HepG2 (cell line): ENCODE measurements around the gene SLC25A11. TPM values are rescaled to one million over a fixed set of nuclear protein-coding genes. Genes with fewer than 3 reads are reported as not detected.

Experiments
- FOXJ3 ChIP-seq: sonication (generic); formaldehyde crosslinking; IDR thresholded peaks from 2 replicates; pipeline ENCODE4 v1.4.0; 2020; ENCODE audit warnings: missing genetic modification reagents, mild to moderate bottlenecking, borderline replicate concordance
- FOXK1 ChIP-seq: sonication (generic); formaldehyde crosslinking; IDR thresholded peaks from 2 replicates; pipeline ENCODE4 v1.4.0; 2020; ENCODE audit warnings: low read depth, missing genetic modification reagents, borderline replicate concordance
- HDAC6 ChIP-seq: fragments of 200-600 bp; sonication (generic); IDR thresholded peaks from 2 replicates; pipeline ENCODE4 v1.7.0; 2017; ENCODE audit warnings: mild to moderate bottlenecking, antibody characterized with exemption, low read length, low read depth
- HNF4G ChIP-seq, 2 experiments: sonication (generic) in 1 of 2; formaldehyde crosslinking in 1 of 2; IDR thresholded peaks; 2 replicates each; pipeline versions ENCODE4 v1.4.0 to v1.6.1; 2011 to 2020; ENCODE audit warnings: borderline replicate concordance in 2 of 2, low read depth in 2 of 2, mild to moderate bottlenecking in 2 of 2, low read length in 1 of 2, missing genetic modification reagents in 1 of 2, moderate library complexity in 1 of 2
- NCOR1 ChIP-seq: fragments of 200-600 bp; sonication (generic); IDR thresholded peaks from 2 replicates; pipeline ENCODE4 v1.7.0; 2017; ENCODE audit warnings: antibody characterized with exemption, low read length, borderline replicate concordance
- SSRP1 ChIP-seq: IDR thresholded peaks from 2 replicates; pipeline ENCODE4 v1.6.1; 2016; ENCODE audit warnings: control low read depth
- ZNF160 ChIP-seq: sonication (generic); formaldehyde crosslinking; IDR thresholded peaks from 2 replicates; pipeline ENCODE4 v1.8.0; 2022; ENCODE audit warnings: mild to moderate bottlenecking, inconsistent platforms, missing genetic modification reagents
- ZNF317 ChIP-seq: sonication (generic); formaldehyde crosslinking; IDR thresholded peaks from 2 replicates; pipeline ENCODE4 v1.5.0; 2020; ENCODE audit warnings: mild to moderate bottlenecking, missing genetic modification reagents
- ZNF781 ChIP-seq: sonication (generic); formaldehyde crosslinking; IDR thresholded peaks from 2 replicates; pipeline ENCODE4 v1.5.1; 2020; ENCODE audit warnings: borderline replicate concordance, mild to moderate bottlenecking, missing genetic modification reagents; ENCODE audit errors: not compliant biosample characterization
- polyA plus RNA-seq, 8 experiments: library from polyadenylated mRNA; depleted of rRNA in 3 of 8; stranded (reverse) in 7 of 8; unstranded in 1 of 8; fragments of >200 nt; fragmentation: Illumina TruSeq in 4 of 8; extraction: Trizol in 4 of 8; gene quantifications; 2 replicates each; pipeline versions ENCODE4 v1.2.1 to v1.2.3, GENCODE V29; 2011 to 2016; ENCODE audit warnings: low read depth in 4 of 8, missing spikeins in 1 of 8, mixed read lengths in 1 of 8; ENCODE audit not compliant: insufficient read depth in 1 of 8
- total RNA-seq, 5 experiments: library from RNA; depleted of rRNA; stranded (reverse); fragments of >200 nt; fragmentation: Illumina TruSeq; extraction: Trizol; gene quantifications; 2 replicates each; pipeline ENCODE4 v1.2.3, GENCODE V29; 2016; ENCODE audit warnings: low read depth in 1 of 5
- TF ChIP-seq, protein P1 (sequence below): sonication (generic); formaldehyde crosslinking; IDR thresholded peaks from 2 replicates; pipeline ENCODE4 v1.4.0; 2020; ENCODE audit warnings: missing genetic modification reagents
- TF ChIP-seq, protein P2 (sequence below): sonication (generic); formaldehyde crosslinking; IDR thresholded peaks from 2 replicates; pipeline ENCODE4 v1.5.0; 2020; ENCODE audit warnings: missing genetic modification reagents
- TF ChIP-seq, protein P3 (sequence below): sonication (generic); formaldehyde crosslinking; IDR thresholded peaks from 2 replicates; pipeline ENCODE4 v1.4.0; 2020; ENCODE audit warnings: missing genetic modification reagents, borderline replicate concordance
- TF ChIP-seq, protein P4 (sequence below): IDR thresholded peaks from 2 replicates; pipeline ENCODE4 v1.4.0; 2020; ENCODE audit warnings: mild to moderate bottlenecking, missing genetic modification reagents
- TF ChIP-seq, protein P5 (sequence below): sonication (generic); formaldehyde crosslinking; IDR thresholded peaks from 2 replicates; pipeline ENCODE4 v1.4.0; 2020; ENCODE audit warnings: mild to moderate bottlenecking, missing genetic modification reagents, borderline replicate concordance

Gene SLC25A11
- total and polyA plus RNA-seq, 2 of the 13 experiments (the other 11 are each of a cell fraction or from before 2014, with no cell fraction given): 35.4 to 47.2 TPM

DNA sequence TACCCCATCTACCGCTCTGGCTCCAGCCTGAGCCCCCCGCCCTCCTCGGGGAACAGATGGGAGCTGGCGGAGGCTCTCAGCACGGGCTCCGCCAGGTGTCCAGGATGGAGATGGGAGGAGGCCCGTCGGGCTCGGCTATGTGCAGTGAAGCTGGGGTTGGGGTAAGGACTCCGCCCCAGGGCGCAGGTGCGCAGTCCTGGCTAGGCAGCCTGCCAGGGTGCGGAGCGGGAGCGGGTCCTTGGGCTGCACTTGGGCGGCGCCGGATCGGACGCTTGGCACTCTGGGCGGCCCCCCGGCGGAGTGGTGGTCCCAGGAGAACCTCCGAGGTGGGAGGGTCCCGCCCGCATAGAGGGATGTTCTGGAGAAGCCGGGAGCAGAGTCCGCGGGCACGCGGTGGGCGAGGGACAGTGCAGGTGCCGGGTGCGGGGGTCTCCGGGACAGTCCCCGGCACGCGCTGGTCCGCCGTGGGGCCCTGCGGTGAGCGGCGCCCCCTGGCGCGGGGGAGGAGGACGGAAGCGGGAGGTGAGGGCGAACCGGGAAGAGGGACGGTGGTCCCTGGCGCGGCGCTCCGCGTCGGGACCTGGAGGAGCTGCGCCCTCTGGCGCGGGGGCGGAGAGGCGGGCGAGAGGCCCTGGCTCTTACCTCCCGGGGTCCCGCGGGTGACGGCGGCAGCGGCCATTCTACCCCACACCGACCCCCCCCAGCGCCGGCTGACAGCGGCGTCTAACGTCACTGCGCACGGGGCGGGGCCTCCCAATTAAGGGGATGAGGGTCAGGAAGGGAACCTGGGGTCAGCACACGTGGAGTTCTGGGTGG is 47.3 kb upstream of the SLC25A11 start, which contains the start of gene CAMTA2 (continued):
- TF ChIP-seq, protein P1, sequence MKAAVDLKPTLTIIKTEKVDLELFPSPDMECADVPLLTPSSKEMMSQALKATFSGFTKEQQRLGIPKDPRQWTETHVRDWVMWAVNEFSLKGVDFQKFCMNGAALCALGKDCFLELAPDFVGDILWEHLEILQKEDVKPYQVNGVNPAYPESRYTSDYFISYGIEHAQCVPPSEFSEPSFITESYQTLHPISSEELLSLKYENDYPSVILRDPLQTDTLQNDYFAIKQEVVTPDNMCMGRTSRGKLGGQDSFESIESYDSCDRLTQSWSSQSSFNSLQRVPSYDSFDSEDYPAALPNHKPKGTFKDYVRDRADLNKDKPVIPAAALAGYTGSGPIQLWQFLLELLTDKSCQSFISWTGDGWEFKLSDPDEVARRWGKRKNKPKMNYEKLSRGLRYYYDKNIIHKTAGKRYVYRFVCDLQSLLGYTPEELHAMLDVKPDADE: no peak; the same call in 1 of the 2 replicates
- TF ChIP-seq HNF4G (IDR thresholded peaks at IDR 0.05; ENCODE audit: borderline replicate concordance, low read depth, low read length) (0 out of 2 replicates have a peak, but pooled peaks have one; percentile 15), HNF4G (CRISPR knock-in tag; IDR thresholded peaks at IDR 0.05; ENCODE audit: borderline replicate concordance, low read depth) (peak; percentile 54; the same call in 1 of the 2 replicates), HDAC6 (no peak), FOXK1 (CRISPR knock-in tag) (peak; percentile 72; the same call in 1 of the 2 replicates), FOXJ3 (CRISPR knock-in tag) (0 out of 2 replicates have a peak, but pooled peaks have one; percentile 20), NCOR1 (no peak), ZNF160 (no peak), ZNF781 (CRISPR knock-in tag) (no peak), SSRP1 (CRISPR knock-in tag) (0 out of 2 replicates have a peak, but pooled peaks have one; percentile 50), ZNF317 (no peak)
- TF ChIP-seq, protein P2, sequence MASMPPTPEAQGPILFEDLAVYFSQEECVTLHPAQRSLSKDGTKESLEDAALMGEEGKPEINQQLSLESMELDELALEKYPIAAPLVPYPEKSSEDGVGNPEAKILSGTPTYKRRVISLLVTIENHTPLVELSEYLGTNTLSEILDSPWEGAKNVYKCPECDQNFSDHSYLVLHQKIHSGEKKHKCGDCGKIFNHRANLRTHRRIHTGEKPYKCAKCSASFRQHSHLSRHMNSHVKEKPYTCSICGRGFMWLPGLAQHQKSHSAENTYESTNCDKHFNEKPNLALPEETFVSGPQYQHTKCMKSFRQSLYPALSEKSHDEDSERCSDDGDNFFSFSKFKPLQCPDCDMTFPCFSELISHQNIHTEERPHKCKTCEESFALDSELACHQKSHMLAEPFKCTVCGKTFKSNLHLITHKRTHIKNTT (CRISPR knock-in tag): no peak
- TF ChIP-seq, protein P3, sequence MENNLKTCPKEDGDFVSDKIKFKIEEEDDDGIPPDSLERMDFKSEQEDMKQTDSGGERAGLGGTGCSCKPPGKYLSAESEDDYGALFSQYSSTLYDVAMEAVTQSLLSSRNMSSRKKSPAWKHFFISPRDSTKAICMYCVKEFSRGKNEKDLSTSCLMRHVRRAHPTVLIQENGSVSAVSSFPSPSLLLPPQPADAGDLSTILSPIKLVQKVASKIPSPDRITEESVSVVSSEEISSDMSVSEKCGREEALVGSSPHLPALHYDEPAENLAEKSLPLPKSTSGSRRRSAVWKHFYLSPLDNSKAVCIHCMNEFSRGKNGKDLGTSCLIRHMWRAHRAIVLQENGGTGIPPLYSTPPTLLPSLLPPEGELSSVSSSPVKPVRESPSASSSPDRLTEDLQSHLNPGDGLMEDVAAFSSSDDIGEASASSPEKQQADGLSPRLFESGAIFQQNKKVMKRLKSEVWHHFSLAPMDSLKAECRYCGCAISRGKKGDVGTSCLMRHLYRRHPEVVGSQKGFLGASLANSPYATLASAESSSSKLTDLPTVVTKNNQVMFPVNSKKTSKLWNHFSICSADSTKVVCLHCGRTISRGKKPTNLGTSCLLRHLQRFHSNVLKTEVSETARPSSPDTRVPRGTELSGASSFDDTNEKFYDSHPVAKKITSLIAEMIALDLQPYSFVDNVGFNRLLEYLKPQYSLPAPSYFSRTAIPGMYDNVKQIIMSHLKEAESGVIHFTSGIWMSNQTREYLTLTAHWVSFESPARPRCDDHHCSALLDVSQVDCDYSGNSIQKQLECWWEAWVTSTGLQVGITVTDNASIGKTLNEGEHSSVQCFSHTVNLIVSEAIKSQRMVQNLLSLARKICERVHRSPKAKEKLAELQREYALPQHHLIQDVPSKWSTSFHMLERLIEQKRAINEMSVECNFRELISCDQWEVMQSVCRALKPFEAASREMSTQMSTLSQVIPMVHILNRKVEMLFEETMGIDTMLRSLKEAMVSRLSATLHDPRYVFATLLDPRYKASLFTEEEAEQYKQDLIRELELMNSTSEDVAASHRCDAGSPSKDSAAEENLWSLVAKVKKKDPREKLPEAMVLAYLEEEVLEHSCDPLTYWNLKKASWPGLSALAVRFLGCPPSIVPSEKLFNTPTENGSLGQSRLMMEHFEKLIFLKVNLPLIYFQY: peak; percentile 65; the same call in 1 of the 2 replicates
- TF ChIP-seq, protein P4, sequence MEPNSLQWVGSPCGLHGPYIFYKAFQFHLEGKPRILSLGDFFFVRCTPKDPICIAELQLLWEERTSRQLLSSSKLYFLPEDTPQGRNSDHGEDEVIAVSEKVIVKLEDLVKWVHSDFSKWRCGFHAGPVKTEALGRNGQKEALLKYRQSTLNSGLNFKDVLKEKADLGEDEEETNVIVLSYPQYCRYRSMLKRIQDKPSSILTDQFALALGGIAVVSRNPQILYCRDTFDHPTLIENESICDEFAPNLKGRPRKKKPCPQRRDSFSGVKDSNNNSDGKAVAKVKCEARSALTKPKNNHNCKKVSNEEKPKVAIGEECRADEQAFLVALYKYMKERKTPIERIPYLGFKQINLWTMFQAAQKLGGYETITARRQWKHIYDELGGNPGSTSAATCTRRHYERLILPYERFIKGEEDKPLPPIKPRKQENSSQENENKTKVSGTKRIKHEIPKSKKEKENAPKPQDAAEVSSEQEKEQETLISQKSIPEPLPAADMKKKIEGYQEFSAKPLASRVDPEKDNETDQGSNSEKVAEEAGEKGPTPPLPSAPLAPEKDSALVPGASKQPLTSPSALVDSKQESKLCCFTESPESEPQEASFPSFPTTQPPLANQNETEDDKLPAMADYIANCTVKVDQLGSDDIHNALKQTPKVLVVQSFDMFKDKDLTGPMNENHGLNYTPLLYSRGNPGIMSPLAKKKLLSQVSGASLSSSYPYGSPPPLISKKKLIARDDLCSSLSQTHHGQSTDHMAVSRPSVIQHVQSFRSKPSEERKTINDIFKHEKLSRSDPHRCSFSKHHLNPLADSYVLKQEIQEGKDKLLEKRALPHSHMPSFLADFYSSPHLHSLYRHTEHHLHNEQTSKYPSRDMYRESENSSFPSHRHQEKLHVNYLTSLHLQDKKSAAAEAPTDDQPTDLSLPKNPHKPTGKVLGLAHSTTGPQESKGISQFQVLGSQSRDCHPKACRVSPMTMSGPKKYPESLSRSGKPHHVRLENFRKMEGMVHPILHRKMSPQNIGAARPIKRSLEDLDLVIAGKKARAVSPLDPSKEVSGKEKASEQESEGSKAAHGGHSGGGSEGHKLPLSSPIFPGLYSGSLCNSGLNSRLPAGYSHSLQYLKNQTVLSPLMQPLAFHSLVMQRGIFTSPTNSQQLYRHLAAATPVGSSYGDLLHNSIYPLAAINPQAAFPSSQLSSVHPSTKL (CRISPR knock-in tag): peak; percentile 47; the same call in 1 of the 2 replicates
- TF ChIP-seq, protein P5, sequence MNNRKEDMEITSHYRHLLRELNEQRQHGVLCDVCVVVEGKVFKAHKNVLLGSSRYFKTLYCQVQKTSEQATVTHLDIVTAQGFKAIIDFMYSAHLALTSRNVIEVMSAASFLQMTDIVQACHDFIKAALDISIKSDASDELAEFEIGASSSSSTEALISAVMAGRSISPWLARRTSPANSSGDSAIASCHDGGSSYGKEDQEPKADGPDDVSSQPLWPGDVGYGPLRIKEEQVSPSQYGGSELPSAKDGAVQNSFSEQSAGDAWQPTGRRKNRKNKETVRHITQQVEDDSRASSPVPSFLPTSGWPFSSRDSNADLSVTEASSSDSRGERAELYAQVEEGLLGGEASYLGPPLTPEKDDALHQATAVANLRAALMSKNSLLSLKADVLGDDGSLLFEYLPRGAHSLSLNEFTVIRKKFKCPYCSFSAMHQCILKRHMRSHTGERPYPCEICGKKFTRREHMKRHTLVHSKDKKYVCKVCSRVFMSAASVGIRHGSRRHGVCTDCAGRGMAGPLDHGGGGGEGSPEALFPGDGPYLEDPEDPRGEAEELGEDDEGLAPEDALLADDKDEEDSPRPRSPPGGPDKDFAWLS (CRISPR knock-in tag): no peak
